GM19397 (cell line): Measurements from ENCODE around the gene SH2D3A.
"Not testable (repeated sequence)": the region's sequence is repeated elsewhere in the genome, so short reads cannot be mapped to it uniquely, and the experiment has no call there.

Experiments used
- ATAC-seq: cut with Tn5 transposase; IDR thresholded peaks from one replicate; pipeline ENCODE4 v1.9.1; 2021; ENCODE audit warnings: mild to moderate bottlenecking, moderate library complexity; ENCODE audit not compliant: unreplicated experiment

The SH2D3A gene

DNA sequence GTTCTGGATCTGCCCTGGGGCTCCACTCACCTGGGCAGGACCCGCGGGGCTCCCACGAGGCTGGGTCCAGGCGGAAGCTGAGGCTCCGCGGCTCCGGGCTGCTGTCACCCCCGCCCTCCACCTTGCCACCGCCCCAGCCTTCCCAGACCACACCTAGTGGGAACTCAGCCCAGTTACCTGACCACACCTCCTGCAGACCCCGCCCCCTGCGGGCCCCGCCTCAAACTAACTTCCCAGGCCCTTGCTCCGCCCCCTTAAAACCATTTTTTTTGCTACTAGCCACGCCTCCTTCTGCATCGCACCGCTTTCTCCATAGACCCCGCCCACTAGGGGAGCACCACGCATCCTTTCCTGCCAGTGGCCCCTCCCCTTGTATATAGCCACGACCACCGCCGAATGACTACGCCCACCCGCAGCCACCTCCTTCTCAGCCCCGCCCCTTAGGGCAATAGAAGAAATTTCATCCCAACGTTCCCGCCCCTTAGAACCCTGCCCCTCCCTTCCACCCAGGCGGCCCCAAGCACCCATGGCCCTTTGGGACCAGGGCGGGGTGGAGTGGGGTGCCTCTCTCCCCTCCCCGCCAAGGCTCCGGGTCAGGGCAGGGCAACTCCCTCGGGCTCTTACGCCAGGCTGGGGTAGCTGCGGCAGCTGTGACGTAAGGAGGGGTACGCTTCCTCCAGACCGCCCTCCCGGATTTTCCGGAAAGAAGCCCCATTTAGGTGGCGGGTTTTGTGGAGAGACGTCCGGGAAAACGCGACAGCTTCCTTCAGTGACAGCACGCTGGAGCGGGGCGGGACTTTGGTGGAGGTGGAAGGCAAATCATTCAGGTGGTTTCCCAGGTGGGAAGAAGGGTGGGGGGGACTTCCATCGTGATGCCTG is at the start of gene SH2D3A:
SH2D3A (minus strand) TSS at position 79 of the 879 bp plus-strand sequence. CDS start 3,687 bp downstream, outside the sequence.
- ATAC-seq = peak; percentile 61

DNA sequence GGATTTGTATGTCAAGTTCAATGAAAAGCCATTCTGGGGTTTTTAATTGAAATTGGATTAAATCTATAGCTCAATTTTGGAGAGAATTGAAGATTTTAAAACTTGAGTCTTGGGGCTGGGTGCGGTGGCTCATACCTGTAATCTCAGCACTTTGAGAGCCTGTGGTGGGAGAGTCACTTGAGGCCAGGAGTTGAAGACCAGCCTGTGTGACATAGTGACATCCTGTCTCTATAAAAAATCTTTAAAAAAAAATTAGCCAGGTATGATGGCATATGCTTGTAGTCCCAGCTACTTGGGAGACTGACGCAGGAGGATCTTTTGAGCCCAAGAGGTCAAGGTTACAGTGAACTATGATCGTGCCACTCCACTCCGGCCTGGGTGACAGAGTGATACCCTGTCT is 46.4 kb upstream of the SH2D3A start:
- ATAC-seq = no peak

DNA sequence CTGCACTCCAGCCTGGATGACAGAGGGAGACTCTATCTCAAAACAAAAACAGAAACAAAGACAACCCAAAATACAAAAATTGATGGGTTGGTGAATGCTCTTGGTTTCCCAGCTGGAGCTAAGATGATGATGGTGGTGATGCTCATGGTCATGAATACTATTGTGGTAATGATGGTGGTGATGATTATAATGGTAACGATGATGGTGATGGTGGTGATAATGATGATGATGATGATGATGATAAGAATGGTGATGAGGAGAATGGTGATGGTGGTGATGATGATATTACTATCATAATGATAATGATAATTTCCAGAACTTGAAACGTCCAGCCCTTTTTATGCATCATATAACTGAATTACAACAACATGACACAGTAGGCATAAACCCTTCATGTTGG is 45.4 kb upstream of the SH2D3A start:
- ATAC-seq = no peak

DNA sequence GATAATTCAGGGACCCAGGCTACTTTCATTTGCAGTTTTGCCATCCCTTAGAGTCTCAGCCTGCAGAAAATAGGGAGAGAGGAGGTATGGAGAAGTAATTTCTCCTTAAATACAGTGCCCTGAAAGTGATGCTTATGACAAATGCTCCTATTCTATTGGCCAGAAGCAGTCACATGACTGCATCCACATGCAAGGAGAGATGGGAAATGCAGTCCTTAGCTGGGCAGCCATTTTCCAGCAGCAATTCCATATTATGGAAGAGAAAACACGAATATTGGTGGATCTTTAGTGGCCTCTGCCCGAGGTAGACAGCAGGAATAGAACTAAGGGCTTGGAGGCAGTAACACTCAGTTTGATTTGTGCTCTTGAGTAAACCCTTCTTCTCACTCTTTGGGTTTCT is 44.7 kb upstream of the SH2D3A start:
- no peak for ATAC-seq

DNA sequence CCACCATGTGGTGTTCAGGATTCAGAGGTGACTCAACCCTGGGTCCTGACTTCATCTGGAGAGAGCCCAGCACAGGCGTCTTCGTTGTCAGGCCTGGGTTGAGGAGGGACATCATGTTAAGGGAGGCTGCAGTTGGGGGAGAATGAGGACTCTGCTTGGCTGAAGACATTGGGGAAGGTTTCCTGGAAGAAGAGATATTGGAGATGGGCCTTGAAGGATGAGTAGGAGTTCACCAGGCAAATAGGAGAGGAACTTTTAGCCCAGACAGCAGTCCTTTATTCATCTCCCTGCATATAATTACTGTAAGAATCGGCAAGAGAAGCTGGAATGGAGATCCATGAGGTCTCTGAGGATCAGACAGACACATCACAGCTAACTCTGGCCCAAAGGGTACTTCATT is 44.1 kb upstream of the SH2D3A start:
- no peak for ATAC-seq

DNA sequence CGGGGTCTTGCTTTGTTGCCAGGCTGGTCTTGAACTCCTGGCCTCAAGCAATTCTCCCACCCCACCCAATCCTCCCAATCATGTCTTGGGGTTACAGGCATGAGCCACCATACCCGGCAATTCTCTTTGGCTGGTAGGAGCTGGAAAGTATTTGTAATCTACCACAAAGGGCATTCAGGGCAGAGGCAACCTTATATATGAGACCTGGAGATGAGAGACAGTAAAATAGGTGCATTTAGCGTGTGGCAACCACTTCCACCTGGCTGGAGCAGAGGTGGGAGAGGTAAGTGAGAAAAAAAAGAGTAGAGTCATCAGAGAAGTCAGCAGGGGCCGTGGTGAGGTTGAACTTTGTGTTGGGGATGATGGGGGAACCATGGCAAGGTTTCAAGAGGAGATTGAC is 42.0 kb upstream of the SH2D3A start:
- no peak for ATAC-seq

DNA sequence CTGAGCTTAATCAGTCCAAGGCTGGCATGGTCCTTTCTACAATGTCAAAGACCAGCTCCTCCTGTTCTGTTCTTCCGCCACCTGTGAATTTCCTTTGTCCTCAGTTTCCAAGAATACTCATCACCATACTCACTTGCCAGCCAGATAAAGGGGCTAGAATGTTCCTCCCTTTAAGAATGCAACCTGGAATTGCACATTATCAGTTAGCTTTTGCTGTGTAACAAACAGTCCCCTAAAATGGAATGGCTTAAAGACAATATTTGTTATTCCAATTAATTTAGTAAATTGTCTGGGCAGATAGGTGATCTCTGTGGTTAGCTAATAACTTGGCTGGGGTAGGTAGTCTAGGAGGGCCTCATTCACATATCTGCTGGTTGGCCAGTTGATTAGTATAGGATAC is 41.3 kb upstream of the SH2D3A start:
- no peak for ATAC-seq

DNA sequence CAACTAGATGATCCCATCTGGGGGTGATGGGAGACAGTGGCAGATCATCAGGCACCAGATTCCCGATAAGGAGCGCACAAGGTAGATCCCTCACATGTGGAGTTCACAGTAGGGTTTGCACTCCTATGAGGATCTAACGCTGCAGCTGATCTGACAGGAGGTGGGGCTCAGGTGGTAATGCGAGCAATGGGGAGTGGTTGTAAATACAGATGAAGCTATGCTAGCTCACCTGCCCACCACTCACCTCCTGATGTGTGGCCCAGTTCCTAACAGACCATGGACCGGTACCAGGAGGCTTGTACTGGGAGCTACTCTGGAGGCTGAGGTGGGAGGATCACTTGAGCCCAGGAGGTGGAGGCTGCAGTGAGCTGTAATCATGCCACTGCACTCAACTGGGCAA is 40.1 kb upstream of the SH2D3A start:
- ATAC-seq = no peak

DNA sequence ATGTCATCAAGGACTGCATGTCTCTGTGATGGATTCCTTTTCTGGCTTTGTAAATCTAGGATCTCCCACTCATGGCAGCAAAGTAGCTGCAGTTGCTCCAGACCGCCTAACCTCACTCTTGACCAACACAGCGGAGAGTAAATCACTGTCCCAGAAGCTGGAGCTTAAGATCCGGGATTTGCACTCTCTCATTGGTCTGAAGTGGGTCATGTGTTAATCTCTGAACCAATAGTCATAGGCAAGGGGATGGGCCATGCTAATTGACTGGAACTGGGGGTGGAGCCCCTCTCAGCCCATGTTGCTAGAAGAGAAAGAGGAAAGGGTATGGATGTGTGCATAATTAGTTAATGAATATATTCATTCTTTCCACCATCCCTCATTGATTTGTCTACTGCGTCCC is 39.3 kb upstream of the SH2D3A start:
- no peak for ATAC-seq

DNA sequence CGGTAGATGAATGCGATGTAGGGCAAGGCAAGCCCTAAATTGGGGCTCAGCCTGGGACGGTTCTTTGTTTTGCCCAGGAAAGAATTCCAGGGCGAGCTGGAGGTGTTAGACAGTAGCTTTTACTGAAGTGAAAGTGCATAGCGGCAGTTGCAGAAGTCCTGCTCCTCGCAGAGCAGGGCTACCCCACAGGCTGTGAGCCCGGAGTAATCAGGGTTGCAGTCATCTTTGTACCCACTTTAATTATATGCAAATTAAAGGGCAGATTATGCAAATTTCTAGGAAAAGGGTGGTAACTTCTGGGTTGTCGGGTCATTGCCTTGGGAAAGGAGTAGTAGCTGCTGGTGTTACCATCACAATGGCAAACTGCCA is 35.8 kb upstream of the SH2D3A start:
- ATAC-seq = no peak

DNA sequence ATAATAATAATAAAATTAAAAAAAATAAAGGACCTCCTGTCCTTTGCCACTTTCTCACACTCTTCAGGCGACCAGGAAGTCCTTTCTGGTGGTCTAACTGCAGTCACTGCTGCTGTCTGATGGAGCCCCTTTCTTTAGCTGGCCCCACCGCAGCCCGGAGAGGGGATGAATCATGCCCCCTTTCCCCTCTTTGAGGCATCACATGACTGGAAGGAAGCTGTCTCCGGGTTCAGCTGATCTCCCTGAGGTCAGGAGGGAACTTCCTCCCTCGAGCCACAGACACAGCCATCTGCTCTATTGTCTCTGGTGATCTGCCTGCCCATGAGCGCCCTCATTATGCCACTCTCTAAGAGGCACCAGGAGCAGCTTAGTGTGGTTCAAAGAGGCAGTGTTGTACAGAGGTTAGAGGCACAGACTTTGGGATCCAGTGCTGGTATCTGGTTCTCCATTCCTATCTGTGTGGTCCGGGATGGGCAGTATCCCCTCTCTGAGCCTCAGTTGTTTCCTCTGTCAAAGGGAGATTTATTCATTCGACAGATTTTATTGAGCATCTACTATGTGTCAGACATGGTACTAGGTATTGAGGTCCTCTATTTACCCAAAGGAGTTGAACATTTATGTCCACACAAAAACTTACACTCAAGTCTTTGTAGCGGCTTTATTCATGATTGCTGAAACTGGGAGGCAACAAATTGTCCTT is 35.3 kb upstream of the SH2D3A start:
- peak; percentile 51 for ATAC-seq

DNA sequence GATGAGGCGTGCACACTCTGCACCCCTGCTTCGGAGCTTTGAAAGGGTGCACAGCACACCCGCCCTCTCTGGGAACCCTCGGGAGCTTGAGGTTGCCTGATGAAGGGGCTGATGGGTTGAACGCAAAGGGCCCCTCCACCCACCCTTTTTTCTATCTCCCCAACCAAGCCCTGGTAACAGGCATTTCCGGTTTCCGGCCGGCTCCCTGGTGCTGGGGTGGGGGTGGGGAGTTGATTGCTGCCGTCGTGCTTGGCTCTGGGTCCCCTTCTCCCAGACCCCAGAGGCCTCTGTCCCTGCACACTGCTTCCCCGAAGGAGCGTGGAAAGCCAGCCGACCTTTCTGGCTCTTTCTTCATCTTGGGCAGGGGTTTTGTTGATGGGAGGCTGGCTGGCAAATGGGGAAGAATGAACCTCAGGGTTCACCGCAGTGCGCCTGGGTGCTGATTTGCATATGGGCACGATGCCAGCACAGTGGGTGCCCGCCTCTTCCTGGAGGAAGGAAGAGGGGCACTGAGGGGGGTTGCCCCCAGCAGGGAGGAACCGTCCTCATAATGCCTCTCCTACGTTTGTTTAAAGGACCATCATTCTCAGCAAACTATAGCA is 34.4 kb upstream of the SH2D3A start:
- peak; percentile 58 for ATAC-seq

DNA sequence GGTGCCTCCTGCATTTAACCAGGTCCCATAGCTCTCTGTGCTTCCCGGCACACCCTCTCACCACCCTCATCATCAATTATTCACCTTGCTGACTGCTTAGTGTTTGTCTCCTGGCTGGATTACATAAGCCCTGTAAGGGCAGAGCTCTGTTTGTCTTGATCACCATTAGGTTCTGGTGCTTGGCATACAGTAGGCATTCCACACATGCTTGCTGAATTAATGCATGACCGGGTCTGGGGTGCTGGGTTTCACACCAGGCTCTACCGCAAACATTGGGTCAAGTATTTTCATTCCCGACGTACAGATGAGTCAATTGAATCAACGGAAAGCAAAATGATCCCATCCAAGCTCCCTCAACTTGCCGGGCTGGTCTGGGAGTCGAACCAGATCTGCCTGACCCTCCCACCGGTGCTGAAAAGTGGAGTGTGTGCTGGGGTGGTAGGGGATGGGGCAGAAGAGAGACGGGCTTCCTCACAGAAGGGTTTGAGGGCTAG is 33.8 kb upstream of the SH2D3A start:
- no peak for ATAC-seq

DNA sequence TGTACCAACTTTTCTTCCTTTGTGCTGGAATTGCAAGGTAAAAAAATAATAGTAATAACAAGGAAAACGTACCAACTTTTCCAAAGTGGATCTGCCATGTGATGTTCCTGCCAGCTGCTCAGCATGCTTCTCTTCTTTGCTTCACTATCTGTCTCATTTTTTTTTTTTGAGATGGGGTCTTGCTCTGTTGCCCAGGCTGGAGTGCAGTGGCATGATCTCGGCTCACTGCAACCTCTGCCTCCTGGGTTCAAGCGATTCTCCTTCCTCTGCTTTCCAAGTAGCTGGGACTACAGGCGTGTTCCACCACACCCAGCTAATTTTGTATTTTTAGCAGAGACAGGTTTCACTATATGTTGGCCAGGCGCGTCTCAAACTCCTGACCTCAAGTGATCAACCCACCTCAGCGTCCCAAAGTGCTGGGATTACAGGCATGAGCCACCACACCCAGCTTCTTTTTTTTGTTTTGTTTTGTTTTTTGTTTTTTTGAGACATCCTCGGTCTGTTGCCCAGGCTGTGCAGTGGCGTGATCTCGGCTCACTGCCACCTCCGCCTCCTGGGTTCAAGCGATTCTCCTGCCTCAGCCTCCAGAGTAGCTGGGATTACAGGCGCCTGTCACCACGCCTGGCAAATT is 33.0 kb upstream of the SH2D3A start:
- ATAC-seq = not testable (repeated sequence)

DNA sequence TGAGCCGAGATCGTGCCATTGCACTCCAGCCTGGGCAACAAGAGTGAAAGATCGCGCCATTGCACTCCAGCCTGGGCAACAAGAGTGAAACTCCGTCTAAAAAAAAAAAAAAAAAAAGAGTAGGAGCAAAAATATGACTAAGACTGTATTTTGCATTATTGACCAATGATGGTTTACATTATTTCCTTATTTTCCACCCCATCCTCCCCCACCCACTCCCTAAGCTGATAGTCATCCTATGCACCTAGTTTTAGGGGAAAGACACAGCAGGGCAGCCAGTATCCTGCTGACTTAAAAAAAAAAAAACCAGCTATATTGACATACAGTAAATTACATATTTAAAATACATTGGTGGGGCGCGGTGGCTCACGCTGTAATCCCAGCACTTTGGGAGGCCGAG is 30.4 kb upstream of the SH2D3A start:
- no peak for ATAC-seq

DNA sequence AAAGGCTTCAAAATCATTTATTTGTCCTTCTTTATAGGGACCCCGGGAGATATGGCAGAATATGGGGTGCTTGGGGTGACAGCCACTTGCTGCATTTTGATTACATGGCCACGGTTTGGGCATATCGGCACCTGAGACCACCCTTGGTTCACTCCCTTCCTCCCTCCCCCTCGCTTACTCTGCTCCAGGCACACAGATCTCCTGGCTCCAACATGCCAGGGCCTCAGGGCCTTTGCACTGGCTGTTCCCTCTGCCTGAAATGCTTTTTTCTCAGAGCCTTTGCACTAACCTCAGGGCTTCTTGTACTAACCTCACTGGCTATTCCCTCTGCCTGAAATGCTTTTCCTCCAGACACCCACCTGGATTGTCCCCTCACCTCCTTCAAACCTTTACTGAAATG is 29.0 kb upstream of the SH2D3A start:
- no peak for ATAC-seq

DNA sequence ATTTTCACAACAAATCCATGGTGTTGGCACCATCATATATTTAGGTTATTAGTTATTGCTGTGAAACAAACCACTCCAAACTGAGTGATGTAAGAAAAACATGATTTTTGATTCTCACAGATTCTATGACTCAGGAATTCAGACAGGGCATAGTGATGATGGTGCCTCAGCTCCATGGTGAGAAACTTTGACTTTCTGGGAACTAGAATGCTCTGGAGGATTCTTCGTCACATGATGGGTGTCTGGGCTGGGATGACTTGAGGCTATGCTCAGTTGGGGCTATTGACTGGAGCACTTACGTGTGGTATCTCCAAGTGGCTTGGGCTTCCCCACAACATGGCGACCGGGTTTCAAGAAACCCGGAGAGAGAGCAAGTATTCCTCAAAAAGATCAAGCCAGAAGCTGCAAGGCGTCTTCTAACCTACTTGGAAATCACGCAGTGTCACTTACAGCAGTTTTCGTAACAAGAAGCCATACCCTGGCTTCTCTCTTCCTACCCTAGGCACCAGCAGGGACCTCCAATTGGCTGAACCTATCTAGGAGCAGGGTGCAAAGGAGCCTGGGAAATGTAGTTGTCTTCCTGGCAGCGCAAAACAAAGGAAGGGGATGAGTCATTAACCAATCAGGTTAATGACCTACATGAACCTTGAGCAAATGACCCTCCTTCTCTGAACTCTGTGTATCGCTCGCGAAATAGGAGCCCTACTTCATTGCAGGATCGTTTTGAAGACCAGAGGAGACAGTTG is 27.6 kb upstream of the SH2D3A start:
- ATAC-seq = no peak

DNA sequence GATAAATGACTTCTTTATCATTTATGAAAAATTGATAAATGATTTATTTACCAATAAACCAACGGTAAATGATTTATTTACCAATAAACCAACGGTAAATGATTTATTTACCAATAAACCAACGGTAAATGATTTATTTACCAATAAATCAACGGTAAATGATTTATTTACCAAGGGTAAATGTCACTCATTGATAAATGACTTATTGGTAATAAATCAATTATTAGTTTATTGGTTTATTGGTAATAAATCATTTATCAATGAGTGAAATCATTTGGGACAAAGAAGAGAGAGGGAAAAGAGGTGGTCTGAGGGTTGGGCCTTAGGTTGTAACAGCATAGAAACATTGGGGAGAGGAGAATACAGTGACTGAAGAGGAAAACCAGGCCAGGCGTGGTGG is 26.7 kb upstream of the SH2D3A start:
- no peak for ATAC-seq

DNA sequence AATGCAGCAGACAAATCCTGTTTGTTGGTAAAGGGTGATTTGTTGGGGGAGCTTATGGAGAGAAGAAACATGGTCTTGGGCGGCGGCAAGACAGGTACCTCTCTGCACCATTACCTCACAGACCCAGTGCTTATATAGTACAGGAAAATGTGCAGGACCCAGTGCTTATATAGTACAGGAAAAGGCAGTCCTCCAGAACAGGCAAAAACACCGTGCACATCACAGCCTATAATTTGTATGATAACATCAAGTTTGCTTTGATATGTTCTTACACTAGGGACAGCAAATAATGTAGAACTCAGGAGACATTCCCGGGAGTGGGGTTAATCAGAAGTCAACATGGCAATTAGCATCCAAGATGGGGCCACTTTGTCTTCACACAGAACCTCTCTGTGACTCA is 26.2 kb upstream of the SH2D3A start:
- ATAC-seq = no peak

DNA sequence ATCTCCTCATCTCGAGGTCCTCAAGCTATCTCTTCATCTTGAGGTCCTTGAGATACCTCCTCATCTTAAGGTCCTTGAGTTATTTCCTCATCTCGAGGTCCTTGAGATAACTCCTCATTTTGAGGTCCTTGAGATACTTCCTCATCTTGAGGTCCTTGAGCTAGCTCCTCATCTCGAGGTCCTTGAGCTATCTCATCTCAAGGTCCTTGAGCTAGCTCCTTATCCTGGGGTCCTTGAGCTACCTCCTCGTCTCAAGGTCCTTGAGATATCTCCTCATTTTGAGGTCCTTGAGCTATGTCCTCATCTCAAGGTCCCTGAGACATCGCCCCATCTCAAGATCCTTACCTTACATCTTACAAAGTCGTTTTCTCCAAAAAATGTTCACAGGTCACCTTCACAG is 24.0 kb upstream of the SH2D3A start:
- ATAC-seq = no peak
